ENCODE results near the gene MTHFD1. TPM values are rescaled to one million over a fixed set of nuclear protein-coding genes. Genes with fewer than 3 reads are reported as not detected.

The MTHFD1 gene
- total RNA-seq, 3 donors from 2014 or later (not counting 1 experiment from before 2014, with no cell fraction given) = 27.6 to 34.6 (median 28.0) TPM

DNA sequence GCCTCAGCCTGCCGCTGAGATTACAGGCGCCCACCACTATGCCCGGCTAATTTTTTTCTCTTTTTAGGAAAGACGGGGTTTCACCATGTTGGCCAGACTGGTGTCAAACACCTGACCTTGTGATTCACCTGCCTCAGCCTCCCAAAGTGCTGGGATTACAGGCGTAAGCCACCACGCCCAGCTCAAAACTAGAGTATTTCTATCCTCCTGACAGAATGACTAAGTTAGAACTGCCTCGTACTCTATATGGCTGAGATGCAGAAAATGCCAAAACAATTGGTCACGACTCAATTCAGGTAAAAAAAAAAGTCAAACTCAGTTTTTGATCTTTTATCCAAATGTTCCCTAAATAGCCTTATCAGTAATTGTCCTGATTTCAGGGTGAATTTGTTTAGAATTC lies 88.3 kb downstream of the MTHFD1 start:
- Histone ChIP-seq H3K27me3 (ENCODE audit: control insufficient read depth, insufficient read depth, low read length) (no peaks in the 10 kb centered on the region), H3K9me3 (ENCODE audit: control insufficient read depth, insufficient read depth, low read length) (no peaks in the 10 kb centered on the region), H3K4me1 (ENCODE audit: control insufficient read depth, insufficient read depth, low read length) (no peaks in the 10 kb centered on the region), H3K36me3 (ENCODE audit: control insufficient read depth, insufficient read depth, low read length) (peaks cover 8% of the 10 kb centered on the region), H3K27ac (ENCODE audit: low read length) (no peak overlapping the region), H3K4me3 (ENCODE audit: low read length) (no peak overlapping the region)
- no peaks in the 10 kb centered on the region for H3K36me3 Mint-ChIP-seq
- H3K4me1 Mint-ChIP-seq = peaks cover 4 to 8% of the 10 kb centered on the region in 2 donors
- WGBS (ENCODE audit: insufficient coverage) = 97% methylated on average over 8 of the region's 8 CpGs
- TF ChIP-seq CTCF (IDR thresholded peaks at IDR 0.05) = no peak
- intact Hi-C loops (cut with micrococcal nuclease) = no loop called here
- H3K27ac Mint-ChIP-seq = no peak overlapping the region
- DNase-seq = no peak
- no peak overlapping the region for H3K4me3 Mint-ChIP-seq
- H3K9me3 Mint-ChIP-seq = no peaks in the 10 kb centered on the region
- H3K27me3 Mint-ChIP-seq (ENCODE audit: low read depth in 2 of 2) = no peaks in the 10 kb centered on the region
- no peak for ATAC-seq

- no peaks in the 10 kb centered on the region for H3K27me3 Mint-ChIP-seq (ENCODE audit: low read depth in 2 of 2)
- no peaks in the 10 kb centered on the region for H3K4me1 ChIP-seq (ENCODE audit: control insufficient read depth, insufficient read depth, low read length)
- peak; percentile 76 for TF ChIP-seq CTCF (IDR thresholded peaks at IDR 0.05)
- H3K27ac Mint-ChIP-seq = peak overlapping the region in 1 of 2 donors; percentile 31
- peaks cover 11% of the 10 kb centered on the region for H3K36me3 ChIP-seq (ENCODE audit: control insufficient read depth, insufficient read depth, low read length)
- no peaks in the 10 kb centered on the region for H3K9me3 Mint-ChIP-seq
- ATAC-seq = peak in 2 of 3 donors; percentile 52 to 57
- intact Hi-C loops (cut with micrococcal nuclease) = loop anchor here (1.0 kb wide), 2 partner anchors 48 to 134 kb away; no protein-coding TSS in a partner anchor
- H3K4me3 Mint-ChIP-seq = no peak overlapping the region
- no peak overlapping the region for H3K4me3 ChIP-seq (ENCODE audit: low read length)
- DNase-seq = peak in 1 of 2 donors; percentile 67
- H3K36me3 Mint-ChIP-seq = no peaks in the 10 kb centered on the region
- H3K9me3 ChIP-seq (ENCODE audit: control insufficient read depth, insufficient read depth, low read length) = no peaks in the 10 kb centered on the region
- H3K27me3 ChIP-seq (ENCODE audit: control insufficient read depth, insufficient read depth, low read length) = no peaks in the 10 kb centered on the region
- H3K4me1 Mint-ChIP-seq = peaks cover 0 to 4% of the 10 kb centered on the region in 2 donors
- H3K27ac ChIP-seq (ENCODE audit: low read length) = no peak overlapping the region
These were observed 90.6 kb downstream of the MTHFD1 start for GRCh38 chr14:64478634-64479250.

DNA sequence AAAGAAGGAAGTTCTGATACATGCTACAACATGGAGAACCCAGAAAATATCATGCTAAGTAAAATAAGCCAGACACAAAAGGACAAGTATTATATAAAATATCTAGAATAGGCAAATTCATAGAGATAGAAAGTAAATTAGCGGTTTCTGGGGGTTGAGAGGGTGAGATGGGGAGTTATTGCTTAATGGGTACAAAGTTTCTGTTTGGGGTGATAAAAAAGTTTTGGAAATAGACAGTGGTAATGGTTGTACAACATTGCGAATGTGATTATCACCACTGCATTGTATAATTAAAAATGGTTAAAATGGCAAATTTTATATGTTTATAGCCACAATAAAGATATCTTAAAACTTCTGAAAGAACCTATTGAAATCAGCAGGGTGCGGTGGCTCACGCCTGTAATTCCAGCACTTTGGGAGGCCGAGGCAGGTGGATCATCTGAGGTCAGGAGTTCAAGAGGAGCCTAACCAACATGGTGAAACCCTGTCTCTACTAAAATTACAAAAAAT lies 100.5 kb downstream of the MTHFD1 start:
- Histone ChIP-seq H3K36me3 (ENCODE audit: control insufficient read depth, insufficient read depth, low read length) (peaks cover 32% of the 10 kb centered on the region), H3K4me1 (ENCODE audit: control insufficient read depth, insufficient read depth, low read length) (no peaks in the 10 kb centered on the region), H3K4me3 (ENCODE audit: low read length) (no peak overlapping the region), H3K9me3 (ENCODE audit: control insufficient read depth, insufficient read depth, low read length) (no peaks in the 10 kb centered on the region), H3K27me3 (ENCODE audit: control insufficient read depth, insufficient read depth, low read length) (no peaks in the 10 kb centered on the region), H3K27ac (ENCODE audit: low read length) (no peak overlapping the region)
- Mint-ChIP-seq H3K9me3 (no peaks in the 10 kb centered on the region), H3K4me3 (no peak overlapping the region), H3K27ac (no peak overlapping the region), H3K36me3 (no peaks in the 10 kb centered on the region), H3K27me3 (ENCODE audit: low read depth in 2 of 2) (no peaks in the 10 kb centered on the region), H3K4me1 (peaks cover 15 to 22% of the 10 kb centered on the region in 2 donors)
- ATAC-seq = no peak
- WGBS (ENCODE audit: insufficient coverage) = 100% methylated on average over 4 of the region's 5 CpGs
- intact Hi-C loops (cut with micrococcal nuclease) = no loop called here
- TF ChIP-seq CTCF (IDR thresholded peaks at IDR 0.05) = no peak
- DNase-seq = no peak

GRCh38 chr14:64491637-64492036 lies 103.5 kb downstream of the MTHFD1 start:
- H3K9me3 Mint-ChIP-seq = no peaks in the 10 kb centered on the region
- H3K4me1 Mint-ChIP-seq = peaks cover 15 to 23% of the 10 kb centered on the region in 2 donors
- no peak overlapping the region for H3K4me3 Mint-ChIP-seq
- H3K9me3 ChIP-seq (ENCODE audit: control insufficient read depth, insufficient read depth, low read length) = no peaks in the 10 kb centered on the region
- no peaks in the 10 kb centered on the region for H3K27me3 ChIP-seq (ENCODE audit: control insufficient read depth, insufficient read depth, low read length)
- WGBS (ENCODE audit: insufficient coverage) = 100% methylated on average over 1 of the region's 2 CpGs
- no peaks in the 10 kb centered on the region for H3K36me3 Mint-ChIP-seq
- no peaks in the 10 kb centered on the region for H3K4me1 ChIP-seq (ENCODE audit: control insufficient read depth, insufficient read depth, low read length)
- DNase-seq (no peak), ATAC-seq (no peak)
- peak overlapping the region in 1 of 2 donors; percentile 35 for H3K27ac Mint-ChIP-seq
- no peaks in the 10 kb centered on the region for H3K27me3 Mint-ChIP-seq (ENCODE audit: low read depth in 2 of 2)
- no peak overlapping the region for H3K4me3 ChIP-seq (ENCODE audit: low read length)
- TF ChIP-seq CTCF (IDR thresholded peaks at IDR 0.05) = no peak
- peaks cover 26% of the 10 kb centered on the region for H3K36me3 ChIP-seq (ENCODE audit: control insufficient read depth, insufficient read depth, low read length)
- no peak overlapping the region for H3K27ac ChIP-seq (ENCODE audit: low read length)
- intact Hi-C loops (cut with micrococcal nuclease) = no loop called here

All from natural killer cell (primary cell).